Natural killer cell treated with Interleukin-12 subunit alpha and Interleukin-12 subunit beta and Interleukin-15 and Interleukin-18, amount 100 ng/mL, for 72 hours (primary cell): Measurements from ENCODE around the gene ADGRB2. TPM values are rescaled to one million over a fixed set of nuclear protein-coding genes. Genes with fewer than 3 reads are reported as not detected.

Experiments used
- ATAC-seq, 2 donors: fragments of 150-1000 bp; cut with Tn5 transposase in 1 of 2; sonication (Bioruptor Pico), chemical (Tn5 transposase) in 1 of 2; 2 replicates each; pipeline ENCODE4 v1.10.0; 2021
- DNase-seq: peaks from one replicate; pipeline ENCODE4 v3.0.0; 2022; ENCODE audit warnings: low spot score
- H3K27ac Mint-ChIP-seq, 2 donors: 1 replicate in 1 of 2; 2 replicates in 1 of 2; pipeline ENCODE4 v1.8.0; 2022; ENCODE audit warnings: mixed read lengths in 2 of 2, mild to moderate bottlenecking in 1 of 2, moderate library complexity in 1 of 2
- H3K27me3 Mint-ChIP-seq, 2 donors: 1 replicate in 1 of 2; 2 replicates in 1 of 2; pipeline ENCODE4 v1.8.0; 2022; ENCODE audit warnings: mixed read lengths in 2 of 2
- H3K36me3 Mint-ChIP-seq: one replicate; pipeline ENCODE4 v1.8.0; 2022; ENCODE audit warnings: mixed read lengths
- H3K4me1 Mint-ChIP-seq, 2 donors: 1 replicate in 1 of 2; 2 replicates in 1 of 2; pipeline ENCODE4 v1.8.0; 2022; ENCODE audit warnings: low read depth in 2 of 2, mixed read lengths in 2 of 2, mild to moderate bottlenecking in 1 of 2
- H3K4me3 Mint-ChIP-seq: one replicate; pipeline ENCODE4 v1.8.0; 2022; ENCODE audit warnings: mixed read lengths
- H3K9me3 Mint-ChIP-seq: 2 replicates; pipeline ENCODE4 v1.8.0; 2022; ENCODE audit warnings: mixed read lengths
- total RNA-seq, 2 donors: library from RNA; stranded (reverse); gene quantifications; one replicate each; pipeline ENCODE4 v1.2.3, GENCODE V29; 2022

The ADGRB2 gene
- total RNA-seq, 2 donors from 2014 or later, result 1.2 TPM; not detected in 1

GRCh38 chr1:31760471-31761470, 3.4 kb downstream of the ADGRB2 start:
- DNase-seq (peak; percentile 74), ATAC-seq (peak; percentile 68 to 69)
- Mint-ChIP-seq H3K4me1 (peaks cover 18 to 27% of the 10 kb centered on the region in 2 donors), H3K9me3 (no peaks in the 10 kb centered on the region), H3K4me3 (peak overlapping the region; percentile 50), H3K36me3 (no peaks in the 10 kb centered on the region), H3K27ac (no peak overlapping the region), H3K27me3 (peaks cover 0 to 3% of the 10 kb centered on the region in 2 donors)

- H3K9me3 Mint-ChIP-seq, result no peaks in the 10 kb centered on the region
Measured at GRCh38 chr1:31759298-31760023, 4.7 kb downstream of the ADGRB2 start.

GRCh38 chr1:31758823-31759222, 5.3 kb downstream of the ADGRB2 start:
- H3K4me3 Mint-ChIP-seq, result no peak overlapping the region
- ATAC-seq (no peak), DNase-seq (no peak)
- H3K27me3 Mint-ChIP-seq, result peaks cover 0 to 3% of the 10 kb centered on the region in 2 donors
- H3K9me3 Mint-ChIP-seq, result no peaks in the 10 kb centered on the region
- H3K36me3 Mint-ChIP-seq, result no peaks in the 10 kb centered on the region
- H3K27ac Mint-ChIP-seq, result no peak overlapping the region
- peaks cover 11 to 29% of the 10 kb centered on the region in 2 donors for H3K4me1 Mint-ChIP-seq

More at GRCh38 chr1:31759298-31760023, 4.7 kb downstream of the ADGRB2 start:
- Mint-ChIP-seq H3K27ac (no peak overlapping the region), H3K27me3 (peaks cover 0 to 3% of the 10 kb centered on the region in 2 donors), H3K4me3 (no peak overlapping the region), H3K36me3 (no peaks in the 10 kb centered on the region), H3K4me1 (peaks cover 11 to 29% of the 10 kb centered on the region in 2 donors)
- DNase-seq (no peak), ATAC-seq (no peak)

- ATAC-seq, result no peak
- H3K27ac Mint-ChIP-seq, result no peak overlapping the region
- H3K27me3 Mint-ChIP-seq, result no peaks in the 10 kb centered on the region
- H3K9me3 Mint-ChIP-seq, result no peaks in the 10 kb centered on the region
- DNase-seq, result no peak
- no peaks in the 10 kb centered on the region for H3K36me3 Mint-ChIP-seq
- peaks cover 16 to 29% of the 10 kb centered on the region in 2 donors for H3K4me1 Mint-ChIP-seq
- no peak overlapping the region for H3K4me3 Mint-ChIP-seq
Measured at GRCh38 chr1:31757989-31758388, 6.2 kb downstream of the ADGRB2 start.

- Mint-ChIP-seq H3K27ac (no peak overlapping the region), H3K27me3 (no peaks in the 10 kb centered on the region), H3K4me3 (no peak overlapping the region), H3K4me1 (peaks cover 21 to 33% of the 10 kb centered on the region in 2 donors), H3K36me3 (no peaks in the 10 kb centered on the region), H3K9me3 (no peaks in the 10 kb centered on the region)
- DNase-seq, result no peak
- ATAC-seq, result no peak
Measured at GRCh38 chr1:31757204-31757679, 6.9 kb downstream of the ADGRB2 start.

GRCh38 chr1:31756578-31756977, 7.6 kb downstream of the ADGRB2 start:
- H3K4me1 Mint-ChIP-seq, result peaks cover 24 to 38% of the 10 kb centered on the region in 2 donors
- no peaks in the 10 kb centered on the region for H3K36me3 Mint-ChIP-seq
- H3K27me3 Mint-ChIP-seq, result no peaks in the 10 kb centered on the region
- H3K9me3 Mint-ChIP-seq, result no peaks in the 10 kb centered on the region
- no peak for DNase-seq
- no peak overlapping the region for H3K4me3 Mint-ChIP-seq
- H3K27ac Mint-ChIP-seq, result no peak overlapping the region
- no peak for ATAC-seq

- ATAC-seq (no peak), DNase-seq (no peak)
- Mint-ChIP-seq H3K4me1 (peaks cover 27 to 40% of the 10 kb centered on the region in 2 donors), H3K36me3 (no peaks in the 10 kb centered on the region), H3K27ac (no peak overlapping the region), H3K4me3 (no peak overlapping the region), H3K27me3 (no peaks in the 10 kb centered on the region), H3K9me3 (no peaks in the 10 kb centered on the region)
Measured at GRCh38 chr1:31755850-31756492, 8.2 kb downstream of the ADGRB2 start.

GRCh38 chr1:31755197-31755611, 8.9 kb downstream of the ADGRB2 start:
- Mint-ChIP-seq H3K9me3 (no peaks in the 10 kb centered on the region), H3K4me1 (peaks cover 35 to 46% of the 10 kb centered on the region in 2 donors), H3K27me3 (no peaks in the 10 kb centered on the region), H3K36me3 (no peaks in the 10 kb centered on the region), H3K27ac (no peak overlapping the region), H3K4me3 (no peak overlapping the region)
- DNase-seq (no peak), ATAC-seq (no peak)

GRCh38 chr1:31754397-31754796, 9.7 kb downstream of the ADGRB2 start:
- no peak for ATAC-seq
- peaks cover 43 to 47% of the 10 kb centered on the region in 2 donors for H3K4me1 Mint-ChIP-seq
- no peak overlapping the region for H3K4me3 Mint-ChIP-seq
- no peaks in the 10 kb centered on the region for H3K27me3 Mint-ChIP-seq
- H3K36me3 Mint-ChIP-seq, result no peaks in the 10 kb centered on the region
- no peak for DNase-seq
- no peaks in the 10 kb centered on the region for H3K9me3 Mint-ChIP-seq
- no peak overlapping the region for H3K27ac Mint-ChIP-seq

- no peaks in the 10 kb centered on the region for H3K9me3 Mint-ChIP-seq
- no peak overlapping the region for H3K27ac Mint-ChIP-seq
- H3K4me3 Mint-ChIP-seq, result no peak overlapping the region
- H3K4me1 Mint-ChIP-seq, result peaks cover 48 to 50% of the 10 kb centered on the region in 2 donors
- H3K36me3 Mint-ChIP-seq, result no peaks in the 10 kb centered on the region
- no peaks in the 10 kb centered on the region for H3K27me3 Mint-ChIP-seq
- ATAC-seq, result no peak
- DNase-seq, result no peak
Measured at GRCh38 chr1:31753707-31754349, 10.3 kb downstream of the ADGRB2 start.

GRCh38 chr1:31752952-31753475, 11.1 kb downstream of the ADGRB2 start:
- no peaks in the 10 kb centered on the region for H3K9me3 Mint-ChIP-seq
- peaks cover 53 to 57% of the 10 kb centered on the region in 2 donors for H3K4me1 Mint-ChIP-seq
- H3K27me3 Mint-ChIP-seq, result no peaks in the 10 kb centered on the region
- no peaks in the 10 kb centered on the region for H3K36me3 Mint-ChIP-seq
- H3K4me3 Mint-ChIP-seq, result no peak overlapping the region
- no peak overlapping the region for H3K27ac Mint-ChIP-seq
- no peak for ATAC-seq
- no peak for DNase-seq

GRCh38 chr1:31752258-31752657, 11.9 kb downstream of the ADGRB2 start:
- ATAC-seq (no peak), DNase-seq (no peak)
- peaks cover 58 to 60% of the 10 kb centered on the region in 2 donors for H3K4me1 Mint-ChIP-seq
- H3K36me3 Mint-ChIP-seq, result no peaks in the 10 kb centered on the region
- H3K27ac Mint-ChIP-seq, result peak overlapping the region in 1 of 2 donors; percentile 45
- peak overlapping the region; percentile 69 for H3K4me3 Mint-ChIP-seq
- no peaks in the 10 kb centered on the region for H3K27me3 Mint-ChIP-seq
- H3K9me3 Mint-ChIP-seq, result no peaks in the 10 kb centered on the region

- H3K4me1 Mint-ChIP-seq, result peaks cover 59 to 65% of the 10 kb centered on the region in 2 donors
- peak overlapping the region in 1 of 2 donors; percentile 45 for H3K27ac Mint-ChIP-seq
- H3K27me3 Mint-ChIP-seq, result no peaks in the 10 kb centered on the region
- DNase-seq (no peak), ATAC-seq (no peak)
- H3K9me3 Mint-ChIP-seq, result no peaks in the 10 kb centered on the region
- no peaks in the 10 kb centered on the region for H3K36me3 Mint-ChIP-seq
- peak overlapping the region; percentile 69 for H3K4me3 Mint-ChIP-seq
Measured at GRCh38 chr1:31751822-31752241, 12.3 kb downstream of the ADGRB2 start.
